Measurements from ENCODE around the gene METTL13. TPM values are rescaled to one million over a fixed set of nuclear protein-coding genes. Genes with fewer than 3 reads are reported as not detected.

METTL13 gene
- polyA plus RNA-seq, 1 donor from 2014 or later: 8.4 TPM

- H3K4me2 ChIP-seq (ENCODE audit: low read length): no peak overlapping the region
- TF ChIP-seq POLR2AphosphoS5 (IDR thresholded peaks at IDR 0.05): no peak
- TF ChIP-seq SMC3 (conservative IDR thresholded peaks at IDR 0.05; ENCODE audit: poor library complexity): no peak
- no peak for TF ChIP-seq REST (IDR thresholded peaks at IDR 0.05; ENCODE audit: borderline replicate concordance)
- TF ChIP-seq EZH2 (IDR thresholded peaks at IDR 0.05; ENCODE audit: borderline replicate concordance, insufficient read depth, low read length, poor library complexity, severe bottlenecking): no peak
- no peak for TF ChIP-seq MXI1 (conservative IDR thresholded peaks at IDR 0.05; ENCODE audit: poor library complexity, severe bottlenecking)
- TF ChIP-seq RAD21 (conservative IDR thresholded peaks at IDR 0.05): no peak
- no peak for TF ChIP-seq TAF1 (IDR thresholded peaks at IDR 0.05; ENCODE audit: low read depth)
- TF ChIP-seq EP300 (conservative IDR thresholded peaks at IDR 0.05; ENCODE audit: poor library complexity, severe bottlenecking): no peak
- no peak for TF ChIP-seq CTCF (IDR thresholded peaks at IDR 0.05; ENCODE audit: poor library complexity, severe bottlenecking)
Observed at GRCh38 chr1:171834821-171835220, 53.4 kb downstream of the METTL13 start.

GRCh38 chr1:171835891-171836290, 54.4 kb downstream of the METTL13 start:
- no peak overlapping the region for H3K9ac ChIP-seq (ENCODE audit: low read length)
- H3K9me3 ChIP-seq (ENCODE audit: low read length): no peaks in the 10 kb centered on the region
- no peaks in the 10 kb centered on the region for H4K20me1 ChIP-seq (ENCODE audit: insufficient read depth)
- H3K79me2 ChIP-seq (replicated peaks; ENCODE audit: insufficient read depth, low read length): no peaks in the 10 kb centered on the region
- no peaks in the 10 kb centered on the region for H3K36me3 ChIP-seq (ENCODE audit: insufficient read depth, low read length)
- H3F3A ChIP-seq (ENCODE audit: insufficient read depth, low read length, poor library complexity, severe bottlenecking): no peaks in the 10 kb centered on the region
- H3K4me3 ChIP-seq (ENCODE audit: low read length): no peak overlapping the region
- no peak overlapping the region for H3K4me2 ChIP-seq (ENCODE audit: low read length)
- no peak overlapping the region for H3K27ac ChIP-seq (ENCODE audit: low read length)
- TF ChIP-seq CTCF (IDR thresholded peaks at IDR 0.05; ENCODE audit: poor library complexity, severe bottlenecking) (no peak), EP300 (conservative IDR thresholded peaks at IDR 0.05; ENCODE audit: poor library complexity, severe bottlenecking) (no peak), RAD21 (conservative IDR thresholded peaks at IDR 0.05) (no peak), MXI1 (conservative IDR thresholded peaks at IDR 0.05; ENCODE audit: poor library complexity, severe bottlenecking) (no peak), SMC3 (conservative IDR thresholded peaks at IDR 0.05; ENCODE audit: poor library complexity) (no peak), REST (IDR thresholded peaks at IDR 0.05; ENCODE audit: borderline replicate concordance) (no peak), EZH2 (IDR thresholded peaks at IDR 0.05; ENCODE audit: borderline replicate concordance, insufficient read depth, low read length, poor library complexity, severe bottlenecking) (no peak), POLR2AphosphoS5 (IDR thresholded peaks at IDR 0.05) (no peak), TAF1 (IDR thresholded peaks at IDR 0.05; ENCODE audit: low read depth) (no peak)
- no peaks in the 10 kb centered on the region for H3K27me3 ChIP-seq (ENCODE audit: insufficient read depth, low read depth, low read length)
- no peaks in the 10 kb centered on the region for H3K9me2 ChIP-seq (ENCODE audit: insufficient read depth, low read length)
- H2AFZ ChIP-seq (ENCODE audit: low read depth, low read length): no peak overlapping the region

More at GRCh38 chr1:171834821-171835220, 53.4 kb downstream of the METTL13 start:
- no peak overlapping the region for H3K27ac ChIP-seq (ENCODE audit: low read length)
- no peak overlapping the region for H3K9ac ChIP-seq (ENCODE audit: low read length)
- H4K20me1 ChIP-seq (ENCODE audit: insufficient read depth): no peaks in the 10 kb centered on the region
- H3K27me3 ChIP-seq (ENCODE audit: insufficient read depth, low read depth, low read length): no peaks in the 10 kb centered on the region
- no peak overlapping the region for H2AFZ ChIP-seq (ENCODE audit: low read depth, low read length)
- no peaks in the 10 kb centered on the region for H3K36me3 ChIP-seq (ENCODE audit: insufficient read depth, low read length)
- no peaks in the 10 kb centered on the region for H3K79me2 ChIP-seq (replicated peaks; ENCODE audit: insufficient read depth, low read length)
- H3K9me3 ChIP-seq (ENCODE audit: low read length): no peaks in the 10 kb centered on the region
- H3F3A ChIP-seq (ENCODE audit: insufficient read depth, low read length, poor library complexity, severe bottlenecking): no peaks in the 10 kb centered on the region
- H3K9me2 ChIP-seq (ENCODE audit: insufficient read depth, low read length): no peaks in the 10 kb centered on the region
- H3K4me3 ChIP-seq (ENCODE audit: low read length): no peak overlapping the region

Measured in neural cell (in vitro differentiated cells).